Measurements from ENCODE around the gene TTC9C.
A peak's percentile ranks its signal among the peaks of the same experiment; 100 is the strongest.
"Not testable (repeated sequence)": the region's sequence is repeated elsewhere in the genome, so short reads cannot be mapped to it uniquely, and the experiment has no call there.

Gene TTC9C

DNA sequence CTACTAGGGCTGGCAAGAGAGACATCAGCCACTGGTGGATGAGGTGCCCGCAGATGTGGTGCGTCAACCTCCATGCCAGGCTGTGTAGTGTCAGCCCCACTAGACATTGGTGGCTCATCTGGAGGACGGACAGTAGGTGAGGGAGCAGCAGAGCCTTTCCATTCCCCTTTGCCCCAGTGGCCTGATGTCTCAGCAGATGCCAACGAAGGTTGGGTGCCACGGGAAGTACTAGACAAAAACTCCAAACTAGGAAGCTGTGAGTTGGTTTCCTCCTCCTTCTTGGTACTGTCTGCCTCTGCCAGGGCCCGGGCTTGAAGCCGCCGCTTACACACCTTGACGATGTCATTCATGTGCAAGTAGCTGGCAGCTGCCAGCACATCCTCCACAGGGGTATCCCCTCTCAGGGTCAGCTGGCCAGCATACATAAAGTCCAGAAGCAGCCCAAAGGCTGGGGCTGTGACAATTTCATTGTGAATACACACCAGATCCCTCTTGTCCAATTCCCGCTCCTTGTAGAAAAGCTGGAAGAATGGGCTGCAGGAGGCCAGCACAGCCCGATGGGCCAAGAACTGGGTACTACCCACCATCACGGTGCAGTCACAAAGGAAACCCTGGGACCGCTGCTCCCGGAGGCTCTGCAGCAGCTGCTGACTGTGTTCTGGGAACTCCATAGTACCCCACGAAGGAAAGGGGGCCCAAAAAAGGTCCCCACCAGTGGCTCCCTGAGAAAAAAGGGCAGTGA, 24.9 kb downstream of the TTC9C start:
- no peak for DNase-seq

DNA sequence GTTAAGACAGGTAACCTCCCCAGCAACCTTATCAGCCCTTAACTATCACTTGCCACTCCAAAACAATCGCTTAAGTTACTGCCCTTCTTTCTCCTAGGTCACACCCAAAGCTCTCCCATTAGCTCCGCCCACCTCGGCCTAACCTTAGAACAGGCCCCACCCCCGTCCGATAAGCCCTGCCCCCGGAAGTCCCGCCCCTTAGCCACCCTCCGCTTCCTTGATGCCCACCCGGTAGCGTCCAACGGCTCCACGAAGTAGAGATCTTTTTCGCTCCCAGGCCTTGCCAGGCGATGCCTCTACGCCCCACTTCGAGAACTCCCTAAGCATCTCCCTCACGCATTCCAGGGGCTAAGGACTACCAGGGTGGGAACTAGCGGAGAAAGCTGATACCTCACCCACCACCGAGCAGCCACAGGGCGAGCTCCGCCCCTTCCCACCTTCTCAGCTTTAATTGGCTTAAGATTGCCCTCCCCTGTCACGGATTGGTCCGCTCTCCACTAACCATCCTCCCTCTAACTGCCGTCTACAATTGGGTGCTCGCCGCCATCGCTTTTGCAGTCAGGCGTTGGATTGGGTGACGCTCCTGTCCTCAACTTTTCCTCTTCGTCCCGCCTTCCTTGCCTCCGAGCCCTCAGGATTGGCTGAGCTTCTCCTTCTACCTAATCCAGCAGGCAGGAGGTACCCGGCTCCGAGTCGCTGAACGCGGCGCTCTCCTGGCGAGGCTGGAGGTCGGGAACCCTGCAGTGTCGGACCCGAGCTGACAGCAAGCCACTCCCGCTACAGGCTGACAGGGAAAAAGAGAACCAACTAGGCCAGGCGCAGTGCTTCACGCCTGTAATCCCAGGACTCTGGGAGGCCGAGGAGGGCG, 25.7 kb downstream of the TTC9C start, which contains the start of gene ZBTB3:
TSS of gene ZBTB3 (minus strand) at position 425 of the 868 bp plus-strand sequence. CDS start 496 bp downstream, outside the sequence.
- DNase-seq: peak; percentile 98 to 99

DNA sequence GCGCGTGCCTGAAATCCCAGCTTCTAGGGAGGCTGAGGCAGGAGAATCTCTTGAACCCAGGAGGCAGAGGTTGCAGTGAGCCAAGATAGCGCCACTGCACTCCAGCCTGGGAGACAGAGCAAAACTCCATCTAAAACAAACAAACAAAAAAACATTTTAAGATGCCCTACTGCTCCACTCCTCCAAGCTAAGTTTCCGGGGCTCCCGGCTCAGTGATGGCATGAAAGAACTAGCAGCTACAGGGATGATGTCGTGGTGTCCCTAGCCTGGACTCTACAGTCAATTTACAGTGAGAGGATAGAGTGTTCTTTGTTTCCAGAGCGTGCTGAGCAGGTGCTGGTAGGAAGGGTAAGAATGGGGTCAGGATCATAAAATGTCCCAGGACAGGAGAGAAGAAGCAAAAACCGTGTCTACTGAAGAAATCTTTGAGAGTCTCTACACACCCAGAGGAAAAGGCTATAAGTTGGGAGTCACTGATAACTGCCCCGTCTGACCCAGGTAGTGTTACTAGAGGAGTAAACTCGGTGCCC, 26.9 kb downstream of the TTC9C start:
- DNase-seq: no peak

DNA sequence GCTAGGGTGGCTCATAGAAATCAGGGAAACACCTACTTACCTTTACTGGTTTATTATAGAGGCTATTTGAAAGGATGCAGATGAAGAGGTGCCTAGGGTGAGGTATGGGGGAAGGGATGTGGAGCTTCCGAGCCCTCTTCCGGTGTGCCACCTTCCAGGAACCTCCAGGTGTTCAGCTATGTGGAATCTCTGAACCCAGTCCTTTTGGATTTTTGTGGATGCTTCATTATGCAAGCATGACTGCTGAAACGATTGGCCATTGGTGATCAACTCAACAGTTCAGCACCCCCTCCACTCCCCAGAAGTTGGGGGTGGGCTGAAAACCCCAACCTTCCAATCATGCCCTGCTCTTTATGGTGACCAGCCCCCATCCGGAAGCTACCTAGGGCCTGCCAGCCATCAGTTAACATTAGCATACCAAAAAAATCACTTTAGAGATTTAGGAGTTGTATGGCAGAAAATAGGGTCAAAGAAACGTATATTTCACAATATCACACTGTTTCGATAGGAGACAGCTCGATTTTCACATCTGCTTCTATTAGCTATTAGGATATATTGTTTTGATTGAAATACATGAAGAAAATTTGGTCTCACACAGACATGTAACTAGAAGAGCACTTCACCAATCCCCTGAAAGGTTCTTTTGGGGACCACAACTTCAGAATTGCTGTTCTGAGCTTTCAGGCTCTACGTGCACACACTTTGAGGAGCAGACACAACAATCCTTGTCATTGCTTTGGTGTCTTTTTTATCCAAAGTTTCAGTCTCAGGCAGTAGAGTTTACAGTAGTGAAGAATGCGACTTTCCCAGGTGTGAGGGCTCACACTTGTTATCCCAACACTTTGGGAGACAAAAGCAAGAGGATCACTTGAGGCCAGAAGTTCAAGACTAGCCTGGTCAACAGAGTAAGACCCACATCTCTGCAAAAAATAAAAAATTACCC, 29.8 kb downstream of the TTC9C start:
- DNase-seq: no peak

DNA sequence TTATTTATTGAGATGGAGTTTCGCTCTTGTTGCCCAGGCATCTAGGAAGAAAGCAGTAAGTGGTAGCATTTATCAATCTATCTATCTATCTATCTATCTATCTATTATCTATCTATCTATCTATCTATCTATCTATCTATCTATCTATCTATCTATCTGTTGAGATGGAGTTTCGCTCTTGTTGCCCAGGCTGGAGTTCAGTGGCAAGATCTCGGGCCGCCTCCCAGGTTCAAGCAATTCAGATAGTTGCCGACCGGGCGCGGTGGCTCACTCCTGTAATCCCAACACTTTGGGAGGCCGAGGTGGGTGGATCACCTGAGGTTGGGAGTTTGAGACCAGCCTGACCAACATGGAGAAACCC, 32.6 kb downstream of the TTC9C start:
- not testable (repeated sequence) for DNase-seq

DNA sequence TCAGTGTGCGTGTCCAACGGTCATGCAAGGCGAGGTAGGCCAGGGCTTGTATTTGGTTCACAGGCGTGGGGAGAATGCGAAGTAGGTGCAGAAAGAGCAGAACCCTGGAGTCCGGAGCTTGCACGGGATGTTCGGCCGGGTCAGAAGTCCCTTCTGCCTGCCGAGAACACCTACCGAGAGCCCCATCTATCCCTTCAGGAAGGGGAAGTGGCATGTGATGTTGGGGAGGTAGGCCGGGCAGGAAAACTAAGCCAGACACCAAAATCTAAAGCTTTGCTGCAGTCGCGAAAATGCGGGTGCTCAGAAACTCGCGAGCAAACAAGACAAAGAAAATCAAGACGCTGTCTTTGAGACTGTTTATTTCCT, 42.5 kb downstream of the TTC9C start:
- peak in 1 of 2 experiments; percentile 49 for DNase-seq

DNA sequence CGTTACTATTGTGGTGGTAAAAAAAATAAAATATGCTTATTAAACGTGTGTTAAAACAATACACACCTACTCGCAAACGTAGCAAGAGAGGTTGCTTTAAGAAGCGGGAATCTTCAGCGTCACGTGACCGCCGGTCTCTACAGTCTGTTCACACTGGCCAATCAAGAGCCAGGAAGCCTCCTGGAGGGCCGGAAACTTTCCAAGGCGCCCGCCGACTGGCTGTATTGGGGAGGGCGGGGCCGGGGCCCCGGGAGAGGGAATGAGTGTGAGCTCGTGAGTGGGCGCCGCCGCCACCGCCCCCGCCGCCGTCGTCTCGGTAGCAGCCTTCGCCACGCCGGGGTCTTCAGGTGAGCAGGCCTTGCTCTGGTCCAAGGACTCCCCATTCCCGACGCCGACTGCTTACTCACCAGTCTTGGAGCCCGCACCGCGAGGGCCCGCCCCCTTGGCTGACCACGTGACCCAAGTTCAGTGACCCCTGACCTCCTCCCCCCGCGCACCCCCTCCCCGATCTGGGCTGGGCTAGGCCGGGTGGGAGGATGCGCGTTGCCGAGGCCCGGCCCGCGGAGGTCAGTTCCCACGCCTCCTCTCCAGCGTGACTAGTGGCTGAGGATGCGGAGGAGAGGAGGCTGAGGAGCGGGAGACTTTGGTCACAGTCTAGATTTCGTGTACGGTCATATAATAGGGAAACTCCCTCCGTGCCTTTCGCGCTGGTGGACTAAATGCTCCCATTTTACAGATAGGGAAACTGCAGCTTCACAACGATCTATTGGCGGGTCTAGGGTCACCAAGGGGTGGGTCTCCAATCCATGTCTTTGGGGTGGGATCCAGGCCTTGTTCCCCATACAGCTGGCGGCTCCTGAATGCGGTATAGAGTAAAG, 43.1 kb downstream of the TTC9C start, which contains the start of gene TAF6L:
TSS of gene TAF6L (plus strand) at position 253 of the 878 bp plus-strand sequence. CDS start 4,388 bp downstream, outside the sequence.
- peak; percentile 95 to 98 for DNase-seq

DNA sequence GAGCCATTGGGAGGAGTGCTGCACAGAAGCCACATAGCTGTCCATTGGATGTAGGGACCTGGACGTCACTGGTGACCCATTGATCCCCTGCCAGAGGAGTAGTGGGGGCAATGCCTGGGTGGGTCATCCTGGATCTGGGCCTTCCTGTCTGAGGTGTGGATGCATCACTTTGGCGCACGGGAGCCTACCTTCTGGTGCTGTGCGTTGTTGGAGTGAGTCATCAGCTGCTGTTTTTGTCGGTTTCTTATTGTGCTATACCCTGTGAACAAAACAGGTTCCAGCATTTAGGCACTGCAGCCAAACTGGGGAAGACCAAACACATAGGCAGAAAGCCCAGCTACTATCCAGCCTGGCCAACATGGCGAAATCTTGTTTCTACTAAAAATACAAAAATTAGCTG, 46.1 kb downstream of the TTC9C start:
- DNase-seq: no peak

DNA sequence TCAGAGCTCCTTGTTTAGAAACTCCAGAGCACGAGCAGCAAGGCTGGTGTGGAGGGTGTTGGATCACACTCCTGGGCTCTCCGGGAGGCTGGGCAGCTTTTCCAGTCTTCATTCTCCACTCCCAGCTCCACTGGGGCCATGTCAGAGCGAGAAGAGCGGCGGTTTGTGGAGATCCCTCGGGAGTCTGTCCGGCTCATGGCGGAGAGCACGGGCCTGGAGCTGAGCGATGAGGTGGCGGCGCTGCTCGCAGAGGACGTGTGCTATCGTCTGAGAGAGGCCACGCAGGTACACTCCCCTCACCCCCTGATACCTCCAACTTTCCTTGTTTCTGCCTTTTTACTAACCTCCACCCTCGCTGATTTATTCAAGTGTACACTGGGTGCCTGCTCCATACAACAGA, 47.4 kb downstream of the TTC9C start:
- no peak for DNase-seq

DNA sequence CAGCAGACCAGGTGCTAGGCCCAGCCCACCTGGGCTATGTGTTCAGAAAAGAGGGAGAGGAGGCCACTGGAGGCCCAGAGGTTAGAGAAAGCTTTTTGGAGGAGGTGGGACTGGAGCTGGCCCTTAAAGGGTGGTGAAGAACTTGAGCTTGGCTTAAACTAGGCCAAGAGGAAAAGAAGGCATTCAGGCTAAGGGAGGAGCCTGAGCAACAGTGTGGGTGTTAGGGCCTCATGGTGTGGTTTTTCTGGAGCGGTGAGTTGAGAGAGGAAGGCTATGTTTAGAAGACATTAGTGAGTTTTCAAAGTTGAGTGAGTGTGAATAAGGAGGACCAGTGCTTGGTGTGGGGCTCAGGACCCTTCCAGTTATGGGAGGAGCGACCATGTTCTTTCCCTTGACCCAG, 49.1 kb downstream of the TTC9C start:
- DNase-seq: no peak

DNA sequence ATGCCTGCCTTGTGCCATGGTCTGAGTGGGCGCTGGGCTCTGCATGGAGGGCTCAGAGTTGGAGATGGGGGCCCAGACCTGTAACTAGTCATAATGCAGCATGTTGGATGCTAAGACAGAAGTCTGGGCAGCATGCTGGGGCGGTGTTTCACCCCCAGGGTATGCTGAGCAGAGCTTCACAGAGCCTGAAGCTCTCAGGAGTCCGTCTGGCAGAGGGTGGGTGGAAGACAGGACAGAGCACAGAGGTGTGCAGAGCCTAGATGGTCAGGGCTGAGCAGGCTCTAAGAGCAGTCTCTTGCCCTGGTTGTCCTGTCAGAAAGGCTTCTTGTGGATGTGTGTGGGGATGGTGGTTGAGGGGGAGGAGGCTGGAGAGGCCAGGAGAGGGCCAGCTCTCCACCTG, 50.2 kb downstream of the TTC9C start:
- no peak for DNase-seq

DNA sequence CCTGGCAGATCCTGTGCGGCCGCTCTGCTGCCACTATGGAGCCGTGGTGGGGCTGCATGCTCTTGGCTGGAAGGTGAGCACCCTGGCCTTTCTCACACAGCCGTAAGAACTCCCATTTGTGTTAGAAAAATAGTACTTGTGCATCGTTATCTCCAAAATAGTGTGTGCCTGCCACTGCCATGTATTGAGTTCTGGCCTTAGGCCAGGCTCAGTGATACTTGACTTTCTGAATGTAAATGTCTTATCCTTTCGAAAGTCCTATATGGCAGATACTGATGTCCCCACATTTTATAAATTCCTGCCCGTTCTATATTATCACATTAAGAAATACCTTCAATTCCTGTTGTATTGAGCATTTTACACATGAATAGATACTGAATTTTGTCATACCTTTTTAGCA, 54.5 kb downstream of the TTC9C start:
- no peak for DNase-seq

DNA sequence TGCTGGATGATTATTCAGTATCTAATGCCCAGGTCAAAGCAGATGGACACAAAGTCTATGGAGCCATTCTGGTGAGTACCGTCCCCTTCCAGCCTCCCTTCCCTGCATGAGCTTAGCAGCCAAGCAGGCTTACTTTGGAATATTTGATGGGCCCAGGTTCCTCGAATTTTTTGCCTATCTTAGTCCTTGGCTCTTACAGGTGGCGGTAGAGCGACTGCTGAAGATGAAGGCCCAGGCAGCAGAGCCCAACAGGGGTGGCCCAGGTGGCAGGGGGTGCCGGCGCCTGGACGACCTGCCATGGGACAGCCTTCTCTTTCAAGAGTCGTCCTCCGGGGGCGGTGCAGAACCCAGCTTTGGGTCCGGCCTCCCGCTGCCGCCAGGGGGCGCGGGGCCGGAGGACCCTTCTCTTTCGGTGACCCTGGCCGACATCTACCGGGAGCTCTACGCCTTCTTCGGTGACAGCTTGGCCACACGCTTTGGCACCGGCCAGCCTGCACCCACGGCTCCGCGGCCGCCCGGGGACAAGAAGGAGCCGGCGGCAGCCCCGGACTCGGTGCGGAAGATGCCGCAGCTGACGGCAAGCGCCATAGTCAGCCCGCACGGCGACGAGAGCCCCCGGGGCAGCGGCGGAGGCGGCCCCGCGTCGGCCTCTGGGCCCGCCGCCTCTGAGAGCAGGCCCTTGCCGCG, 58.2 kb downstream of the TTC9C start:
- DNase-seq: peak; percentile 45 to 82

DNA sequence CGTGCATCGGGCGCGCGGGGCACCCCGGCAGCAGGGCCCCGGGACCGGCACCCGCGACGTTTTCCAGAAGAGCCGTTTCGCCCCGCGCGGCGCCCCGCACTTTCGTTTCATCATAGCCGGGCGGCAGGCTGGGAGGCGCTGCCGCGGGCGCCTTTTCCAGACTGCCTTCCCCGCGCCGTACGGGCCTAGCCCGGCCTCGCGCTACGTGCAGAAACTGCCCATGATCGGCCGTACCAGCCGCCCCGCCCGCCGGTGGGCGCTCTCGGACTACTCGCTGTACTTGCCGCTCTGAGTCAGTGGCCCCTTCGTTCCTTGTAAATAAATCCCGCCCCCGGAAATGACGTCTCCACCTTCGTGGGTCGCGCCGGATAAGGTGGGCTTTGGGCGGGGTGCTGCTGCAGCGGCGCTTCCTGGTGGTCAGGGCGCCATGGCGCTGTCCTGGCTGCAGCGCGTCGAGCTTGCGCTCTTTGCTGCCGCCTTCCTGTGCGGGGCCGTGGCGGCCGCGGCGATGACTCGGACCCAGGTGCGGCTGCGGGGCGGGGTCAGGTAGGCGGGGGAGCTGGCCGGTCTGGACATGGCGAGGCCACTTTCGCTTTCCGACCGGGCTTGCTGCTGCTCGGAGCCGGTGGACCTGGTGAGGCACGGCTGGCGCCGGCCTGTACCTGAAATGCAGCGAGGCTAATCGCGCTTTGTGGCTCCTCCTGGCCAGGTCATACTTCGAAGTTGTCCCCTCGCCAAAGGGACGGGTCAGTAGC, 58.9 kb downstream of the TTC9C start, which contains the start of gene TMEM179B:
TSS of gene TMEM179B (plus strand) at position 398 of the 755 bp plus-strand sequence. CDS start at position 428, 30 bp downstream.
- peak; percentile 91 to 96 for DNase-seq
